ENCODE measurements around the gene TMEM169. TPM values are rescaled to one million over a fixed set of nuclear protein-coding genes. Genes with fewer than 3 reads are reported as not detected.

Gene TMEM169
- total RNA-seq, 4 donors from 2014 or later, result 1.9 to 3.1 (median 2.4) TPM

GRCh38 chr2:216086207-216086893 lies 4.6 kb downstream of the TMEM169 start:
- WGBS, 2 donors, result 62 to 74% methylated on average over 2 of the region's 2 CpGs
- Histone ChIP-seq H3K4me1 (peaks cover 0 to 27% of the 10 kb centered on the region in 2 donors), H3K27me3 (no peaks in the 10 kb centered on the region), H3K36me3 (no peaks in the 10 kb centered on the region), H3K9me3 (no peaks in the 10 kb centered on the region), H3K27ac (peak overlapping the region in 1 of 3 donors; percentile 6), H3K4me3 (replicated peaks in 1 of 3) (no peak overlapping the region)
- intact Hi-C loops (cut with DNase I), result no loop called here
- no peak for TF ChIP-seq CTCF (IDR thresholded peaks at IDR 0.05)
- no peak for TF ChIP-seq POLR2A (IDR thresholded peaks at IDR 0.05)
- no peak for DNase-seq

DNA sequence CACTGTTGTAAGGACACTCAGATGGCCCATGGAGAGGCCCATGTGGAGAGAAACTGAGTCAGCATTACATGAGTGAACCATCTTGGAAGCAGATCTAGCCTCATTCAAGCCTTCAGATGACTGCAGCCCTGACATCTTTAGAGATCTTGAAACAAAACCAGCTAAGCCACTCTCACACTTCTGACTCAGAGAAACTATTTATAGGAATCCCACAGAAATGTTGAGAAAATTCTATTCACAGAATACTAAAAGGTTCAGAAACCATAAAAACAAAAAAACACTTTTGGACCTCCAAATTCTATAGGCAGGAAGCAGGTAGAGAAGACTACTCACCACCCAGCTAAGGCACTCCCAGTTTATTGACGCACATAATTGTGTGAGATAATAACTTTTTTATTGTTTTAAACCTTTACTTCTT lies 8.7 kb downstream of the TMEM169 start:
- intact Hi-C loops (cut with DNase I), result no loop called here
- H3K4me3 ChIP-seq (replicated peaks in 1 of 3), result no peak overlapping the region
- H3K4me1 ChIP-seq, result peaks cover 6 to 21% of the 10 kb centered on the region in 2 donors
- no peaks in the 10 kb centered on the region for H3K36me3 ChIP-seq
- no peaks in the 10 kb centered on the region for H3K27me3 ChIP-seq
- DNase-seq, result no peak
- TF ChIP-seq CTCF (IDR thresholded peaks at IDR 0.05) (no peak), POLR2A (IDR thresholded peaks at IDR 0.05) (no peak)
- H3K9me3 ChIP-seq, result no peaks in the 10 kb centered on the region
- no peak overlapping the region for H3K27ac ChIP-seq
- 95 to 98% methylated on average over 1 of the region's 1 CpG for WGBS, 2 donors

GRCh38 chr2:216092646-216093045 lies 10.9 kb downstream of the TMEM169 start:
- 49 to 50% methylated on average over 2 of the region's 2 CpGs for WGBS, 2 donors
- intact Hi-C loops (cut with DNase I), result no loop called here

GRCh38 chr2:216094701-216095100 lies 13.0 kb downstream of the TMEM169 start:
- H3K36me3 ChIP-seq, result no peaks in the 10 kb centered on the region
- peaks cover 11 to 14% of the 10 kb centered on the region in 2 donors for H3K4me1 ChIP-seq
- H3K27me3 ChIP-seq, result no peaks in the 10 kb centered on the region
- H3K4me3 ChIP-seq (replicated peaks in 1 of 3), result no peak overlapping the region
- 23 to 26% methylated on average over 3 of the region's 3 CpGs for WGBS, 2 donors
- H3K27ac ChIP-seq, result peak overlapping the region; percentile 60 to 68 (median 67)
- TF ChIP-seq POLR2A (IDR thresholded peaks at IDR 0.05) (peak in 1 of 2 donors; percentile 24), CTCF (IDR thresholded peaks at IDR 0.05) (no peak)
- no peaks in the 10 kb centered on the region for H3K9me3 ChIP-seq
- DNase-seq, result peak; percentile 77 to 78
- intact Hi-C loops (cut with DNase I), result no loop called here

More at GRCh38 chr2:216092646-216093045, 10.9 kb downstream of the TMEM169 start:
- H3K4me3 ChIP-seq (replicated peaks in 1 of 3), result no peak overlapping the region
- no peak for DNase-seq
- H3K36me3 ChIP-seq, result no peaks in the 10 kb centered on the region
- TF ChIP-seq POLR2A (IDR thresholded peaks at IDR 0.05), result no peak
- no peak for TF ChIP-seq CTCF (IDR thresholded peaks at IDR 0.05)
- H3K27ac ChIP-seq, result no peak overlapping the region
- H3K27me3 ChIP-seq, result no peaks in the 10 kb centered on the region
- no peaks in the 10 kb centered on the region for H3K9me3 ChIP-seq
- H3K4me1 ChIP-seq, result peaks cover 11 to 14% of the 10 kb centered on the region in 2 donors

All from thyroid gland (tissue), 4 donors.